Mesothelial cell of epicardium (in vitro differentiated cells): ENCODE results near the gene VASH1. TPM values are rescaled to one million over a fixed set of nuclear protein-coding genes. Genes with fewer than 3 reads are reported as not detected.

Experiments
- DNase-seq, 2 experiments: peaks; one replicate each; pipeline ENCODE4 v3.0.0; 2021; ENCODE audit warnings: low spot score in 2 of 2; ENCODE audit not compliant: unreplicated experiment in 2 of 2
- H3K27ac Mint-ChIP-seq: 2 replicates; pipeline ENCODE4 v1.8.0; 2021; ENCODE audit warnings: mixed read lengths
- H3K27me3 Mint-ChIP-seq: 2 replicates; pipeline ENCODE4 v1.8.0; 2021; ENCODE audit warnings: low read depth, mixed read lengths
- H3K36me3 Mint-ChIP-seq: 2 replicates; pipeline ENCODE4 v1.8.0; 2021; ENCODE audit warnings: mixed read lengths
- H3K4me1 Mint-ChIP-seq: 2 replicates; pipeline ENCODE4 v1.8.0; 2021; ENCODE audit warnings: mixed read lengths
- H3K4me3 Mint-ChIP-seq: 2 replicates; pipeline ENCODE4 v1.8.0; 2021; ENCODE audit warnings: mild to moderate bottlenecking, moderate library complexity, mixed read lengths
- H3K9me3 Mint-ChIP-seq: 2 replicates; pipeline ENCODE4 v1.8.0; 2021; ENCODE audit warnings: mixed read lengths
- total RNA-seq: library from RNA; stranded (reverse); gene quantifications from 3 replicates; pipeline ENCODE4 v1.2.1, GENCODE V29; 2021
- TF ChIP-seq, protein P1 (sequence below): fragments of 200-600 bp; sonication (generic); IDR thresholded peaks from one replicate; pipeline ENCODE4 v1.5.0; 2021; ENCODE audit warnings: antibody characterized with exemption; ENCODE audit not compliant: unreplicated experiment

VASH1 gene
- total RNA-seq, 1 donor from 2014 or later = 55.5 TPM

DNA sequence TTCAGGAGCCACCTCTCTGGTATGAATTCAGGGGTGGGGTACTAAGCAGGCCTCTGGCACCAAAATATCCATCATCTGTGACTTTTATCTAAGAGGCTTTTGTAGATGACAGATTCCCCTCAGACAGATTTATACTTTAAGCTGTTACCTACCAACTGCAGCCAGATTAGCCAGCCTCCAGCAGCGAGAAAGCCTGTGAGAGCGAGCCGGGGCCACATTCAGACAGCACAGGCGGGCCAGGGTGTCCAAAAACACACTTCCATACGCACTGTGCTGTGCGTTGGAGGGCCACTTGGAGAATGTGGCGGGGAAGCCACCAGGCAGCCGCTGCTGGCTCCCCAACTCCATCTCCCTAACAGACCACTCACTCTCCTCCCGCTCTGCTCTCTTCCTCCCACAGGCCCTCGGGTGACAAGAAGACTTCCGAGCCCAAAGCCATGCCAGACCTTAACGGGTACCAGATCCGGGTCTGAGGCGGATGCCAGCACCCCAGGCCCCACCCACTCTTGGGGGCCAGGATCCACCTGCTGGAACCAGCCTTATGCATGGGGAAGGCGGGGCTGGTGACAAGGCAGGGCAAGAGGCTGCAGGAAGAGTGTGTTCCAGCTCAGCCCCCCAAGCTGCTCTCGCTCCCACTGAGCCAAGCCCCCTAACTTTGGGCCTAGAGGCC, 17.4 kb downstream of the VASH1 start:
- TF ChIP-seq, protein P1, sequence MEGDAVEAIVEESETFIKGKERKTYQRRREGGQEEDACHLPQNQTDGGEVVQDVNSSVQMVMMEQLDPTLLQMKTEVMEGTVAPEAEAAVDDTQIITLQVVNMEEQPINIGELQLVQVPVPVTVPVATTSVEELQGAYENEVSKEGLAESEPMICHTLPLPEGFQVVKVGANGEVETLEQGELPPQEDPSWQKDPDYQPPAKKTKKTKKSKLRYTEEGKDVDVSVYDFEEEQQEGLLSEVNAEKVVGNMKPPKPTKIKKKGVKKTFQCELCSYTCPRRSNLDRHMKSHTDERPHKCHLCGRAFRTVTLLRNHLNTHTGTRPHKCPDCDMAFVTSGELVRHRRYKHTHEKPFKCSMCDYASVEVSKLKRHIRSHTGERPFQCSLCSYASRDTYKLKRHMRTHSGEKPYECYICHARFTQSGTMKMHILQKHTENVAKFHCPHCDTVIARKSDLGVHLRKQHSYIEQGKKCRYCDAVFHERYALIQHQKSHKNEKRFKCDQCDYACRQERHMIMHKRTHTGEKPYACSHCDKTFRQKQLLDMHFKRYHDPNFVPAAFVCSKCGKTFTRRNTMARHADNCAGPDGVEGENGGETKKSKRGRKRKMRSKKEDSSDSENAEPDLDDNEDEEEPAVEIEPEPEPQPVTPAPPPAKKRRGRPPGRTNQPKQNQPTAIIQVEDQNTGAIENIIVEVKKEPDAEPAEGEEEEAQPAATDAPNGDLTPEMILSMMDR = no peak
- H3K4me3 Mint-ChIP-seq = no peak overlapping the region
- no peaks in the 10 kb centered on the region for H3K9me3 Mint-ChIP-seq
- no peak overlapping the region for H3K27ac Mint-ChIP-seq
- DNase-seq = no peak
- peaks cover 19% of the 10 kb centered on the region for H3K4me1 Mint-ChIP-seq
- H3K36me3 Mint-ChIP-seq = peaks cover 14% of the 10 kb centered on the region
- H3K27me3 Mint-ChIP-seq = no peaks in the 10 kb centered on the region

DNA sequence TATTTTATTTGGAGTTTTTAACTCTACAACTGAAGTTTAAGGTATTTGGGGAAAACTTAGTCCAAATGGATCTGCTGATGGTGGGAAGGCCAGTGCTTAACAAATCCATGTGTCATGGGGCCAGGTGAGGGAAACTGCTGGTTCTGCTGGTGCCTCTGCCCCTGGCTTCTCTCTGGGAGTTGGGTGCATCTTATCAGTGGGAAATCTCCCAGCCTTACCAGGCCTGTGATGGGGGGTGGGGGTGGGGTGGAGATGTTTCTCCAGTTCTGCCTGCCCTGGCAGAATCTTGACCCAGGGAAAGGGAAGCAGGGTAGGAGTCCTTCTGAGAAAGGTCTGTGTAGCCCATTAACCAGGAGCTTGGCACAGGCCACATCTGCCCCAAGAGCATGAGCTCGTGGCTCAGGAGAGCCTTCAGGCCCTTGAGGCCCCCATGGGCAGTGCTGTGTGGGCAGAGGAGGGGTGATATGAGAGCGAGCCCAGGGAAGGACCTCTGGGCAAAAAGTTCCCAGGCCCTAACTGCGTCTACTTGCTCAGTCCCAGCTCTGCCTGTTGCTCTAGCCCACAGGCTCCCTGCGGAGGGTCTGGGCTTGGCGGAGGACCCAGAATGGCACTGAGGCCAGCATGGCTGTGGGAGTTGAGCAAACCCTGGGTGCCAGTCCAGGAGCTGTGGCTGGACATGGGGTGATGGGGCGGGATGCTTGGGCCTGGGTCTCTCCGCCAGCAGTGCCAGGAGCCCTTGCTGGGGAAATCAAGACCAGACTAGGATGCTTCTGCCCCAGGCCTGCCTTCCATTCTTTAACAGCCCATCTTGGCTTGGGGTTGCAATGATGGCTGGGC, 18.2 kb downstream of the VASH1 start:
- Mint-ChIP-seq H3K36me3 (peaks cover 14% of the 10 kb centered on the region), H3K27me3 (no peaks in the 10 kb centered on the region), H3K4me3 (no peak overlapping the region), H3K9me3 (no peaks in the 10 kb centered on the region), H3K4me1 (peaks cover 16% of the 10 kb centered on the region), H3K27ac (peak overlapping the region; percentile 40)
- no peak for DNase-seq
- TF ChIP-seq, protein P1 = no peak

DNA sequence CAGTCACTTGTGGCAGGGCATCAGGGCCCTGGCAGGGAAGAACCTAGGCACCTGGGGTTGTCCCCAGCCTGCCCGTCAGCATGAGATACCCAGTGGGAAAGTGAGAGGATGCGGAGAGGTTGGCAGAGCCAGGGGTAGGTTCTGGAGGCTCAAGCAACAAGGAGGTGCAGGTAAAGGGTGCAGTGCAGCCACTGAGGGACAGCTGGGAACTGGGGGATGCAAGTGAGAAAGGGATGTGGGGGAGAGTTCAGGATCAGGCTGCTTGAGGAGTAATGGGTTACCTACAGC, 18.7 kb downstream of the VASH1 start:
- Mint-ChIP-seq H3K36me3 (peaks cover 12% of the 10 kb centered on the region), H3K27me3 (no peaks in the 10 kb centered on the region), H3K4me1 (peaks cover 17% of the 10 kb centered on the region), H3K27ac (peak overlapping the region; percentile 40), H3K9me3 (no peaks in the 10 kb centered on the region), H3K4me3 (no peak overlapping the region)
- TF ChIP-seq, protein P1 = no peak
- DNase-seq = no peak

DNA sequence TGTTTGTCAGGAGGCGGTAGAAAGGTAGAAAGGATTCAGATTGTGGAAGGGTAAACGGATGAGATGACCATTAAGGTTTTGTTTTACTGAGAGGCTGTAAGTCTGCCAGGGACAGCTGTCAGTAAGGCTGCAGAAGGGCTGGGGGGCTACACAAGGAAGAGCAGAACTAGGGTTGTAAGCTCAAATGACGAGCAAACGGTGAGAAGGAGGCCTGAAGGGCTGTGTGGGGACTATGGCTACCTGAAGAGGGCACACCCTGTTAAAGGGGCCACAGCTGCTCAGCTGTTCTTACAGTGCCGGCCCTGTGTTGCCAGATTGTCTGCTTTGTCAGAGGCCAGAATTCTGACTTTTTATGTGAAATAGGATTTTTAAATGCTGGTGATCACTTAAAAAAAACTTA, 19.1 kb downstream of the VASH1 start:
- H3K27me3 Mint-ChIP-seq = no peaks in the 10 kb centered on the region
- DNase-seq = no peak
- H3K36me3 Mint-ChIP-seq = peaks cover 9% of the 10 kb centered on the region
- no peaks in the 10 kb centered on the region for H3K9me3 Mint-ChIP-seq
- H3K27ac Mint-ChIP-seq = peak overlapping the region; percentile 40
- TF ChIP-seq, protein P1 = no peak
- H3K4me3 Mint-ChIP-seq = no peak overlapping the region
- peaks cover 17% of the 10 kb centered on the region for H3K4me1 Mint-ChIP-seq

DNA sequence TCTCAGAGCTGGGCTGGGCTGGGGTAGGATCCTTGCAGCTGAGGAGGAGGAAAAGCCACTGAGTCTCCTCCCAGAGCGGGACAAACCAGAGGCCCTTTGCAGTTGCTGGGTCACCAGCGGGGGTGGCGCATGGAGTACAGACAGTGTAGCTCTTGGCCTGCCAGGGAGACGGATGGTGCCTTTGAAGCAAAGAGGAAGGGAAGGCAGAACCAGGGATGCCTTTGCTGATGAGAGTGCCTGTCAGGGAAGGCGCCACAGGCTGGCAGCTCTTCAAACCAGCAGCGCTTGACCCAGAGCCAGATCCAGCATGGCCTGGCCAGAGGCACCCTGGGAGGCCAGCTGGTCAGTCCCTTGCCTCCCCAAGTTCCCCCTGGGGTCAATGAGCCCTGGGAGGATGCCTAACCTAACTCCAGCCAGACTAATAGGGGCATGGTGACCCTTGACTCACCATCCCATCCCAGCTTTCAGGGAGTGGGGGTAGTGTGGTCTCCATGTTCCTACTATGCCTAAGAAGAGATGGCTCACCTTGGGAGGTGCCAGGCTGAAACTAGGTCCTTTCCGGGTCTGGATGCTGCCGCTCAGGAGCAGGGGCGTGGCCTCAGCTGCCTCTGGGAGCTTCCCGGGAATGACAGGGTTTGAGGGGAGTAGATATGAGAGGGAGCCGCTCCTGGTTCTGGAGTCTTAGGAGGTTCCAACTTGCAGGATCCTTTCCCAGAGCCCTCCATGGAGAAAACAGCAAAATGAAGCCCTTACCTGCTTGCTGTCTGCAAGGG, 19.8 kb downstream of the VASH1 start:
- Mint-ChIP-seq H3K4me3 (no peak overlapping the region), H3K4me1 (peaks cover 17% of the 10 kb centered on the region), H3K27ac (no peak overlapping the region), H3K9me3 (no peaks in the 10 kb centered on the region), H3K27me3 (no peaks in the 10 kb centered on the region), H3K36me3 (peaks cover 9% of the 10 kb centered on the region)
- peak in 1 of 2 experiments; percentile 27 for DNase-seq
- TF ChIP-seq, protein P1 = no peak
